Gastroesophageal sphincter (tissue), 4 donors: ENCODE data around the gene PLCB1. TPM values are rescaled to one million over a fixed set of nuclear protein-coding genes. Genes with fewer than 3 reads are reported as not detected.

ENCODE experiments used
- ATAC-seq: fragments of 150-250 bp; one replicate; pipeline ENCODE4 v1.9.1; 2016; ENCODE audit warnings: mild to moderate bottlenecking, moderate library complexity
- H3K27ac ChIP-seq, 4 donors: fragments of 200-600 bp; sonication (generic) in 3 of 4; 1 replicate in 3 of 4; 2 replicates in 1 of 4; pipeline ENCODE4 v1.5.1; 2016 to 2019
- H3K27me3 ChIP-seq: fragments of 200-600 bp; sonication (generic); one replicate; pipeline ENCODE4 v1.5.1; 2019
- H3K36me3 ChIP-seq, 2 donors: fragments of 200-600 bp; sonication (generic); one replicate each; pipeline ENCODE4 v1.5.1; 2019; ENCODE audit warnings: control low read depth in 1 of 2
- H3K4me1 ChIP-seq, 3 donors: fragments of 200-600 bp; sonication (generic); 1 replicate in 2 of 3; 2 replicates in 1 of 3; pipeline ENCODE4 v1.5.1; 2016 to 2019; ENCODE audit warnings: control low read depth in 2 of 3
- H3K4me3 ChIP-seq, 2 donors: fragments of 200-600 bp; sonication (generic); one replicate each; pipeline ENCODE4 v1.5.1; 2019; ENCODE audit warnings: mild to moderate bottlenecking in 1 of 2, moderate library complexity in 1 of 2
- H3K9me3 ChIP-seq, 3 donors: fragments of 200-600 bp; sonication (generic); one replicate each; pipeline ENCODE4 v1.5.1; 2017 to 2019; ENCODE audit warnings: control low read depth in 2 of 3
- EP300 ChIP-seq: sonication (generic); formaldehyde crosslinking; IDR thresholded peaks from one replicate; pipeline ENCODE4 v1.6.1; 2017; ENCODE audit warnings: antibody characterized with exemption, mild to moderate bottlenecking
- POLR2A ChIP-seq, 2 donors: fragments of 450-650 bp; IDR thresholded peaks; one replicate each; pipeline ENCODE4 v1.6.1; 2017; ENCODE audit warnings: antibody characterized with exemption in 2 of 2, mild to moderate bottlenecking in 2 of 2, moderate library complexity in 1 of 2
- POLR2AphosphoS5 ChIP-seq: sonication (generic); formaldehyde crosslinking; IDR thresholded peaks from one replicate; pipeline ENCODE4 v1.6.1; 2017; ENCODE audit warnings: antibody characterized with exemption
- WGBS, 2 donors: methylation state at CpG; one replicate each; pipeline ENCODE4 v1.1.5; 2018; ENCODE audit warnings: low coverage in 1 of 2; 5-methylcytosine and 5-hydroxymethylcytosine counted together
- total RNA-seq, 4 donors: library from RNA; depleted of rRNA; stranded (reverse); fragments of >200 nt; gene quantifications; one replicate each; pipeline ENCODE4 v1.1.0, GENCODE V29; 2016
- TF ChIP-seq, protein P1 (sequence below), 4 experiments: fragments of 200-600 bp in 2 of 4; fragments of 450-650 bp in 2 of 4; sonication (generic) in 1 of 4; IDR thresholded peaks; one replicate each; pipeline ENCODE4 v1.5.1; 2017 to 2019; ENCODE audit warnings: antibody characterized with exemption in 4 of 4, mild to moderate bottlenecking in 2 of 4, moderate library complexity in 2 of 4

PLCB1 gene
- total RNA-seq, 4 donors from 2014 or later, result 60.8 to 104 (median 69.0) TPM

DNA sequence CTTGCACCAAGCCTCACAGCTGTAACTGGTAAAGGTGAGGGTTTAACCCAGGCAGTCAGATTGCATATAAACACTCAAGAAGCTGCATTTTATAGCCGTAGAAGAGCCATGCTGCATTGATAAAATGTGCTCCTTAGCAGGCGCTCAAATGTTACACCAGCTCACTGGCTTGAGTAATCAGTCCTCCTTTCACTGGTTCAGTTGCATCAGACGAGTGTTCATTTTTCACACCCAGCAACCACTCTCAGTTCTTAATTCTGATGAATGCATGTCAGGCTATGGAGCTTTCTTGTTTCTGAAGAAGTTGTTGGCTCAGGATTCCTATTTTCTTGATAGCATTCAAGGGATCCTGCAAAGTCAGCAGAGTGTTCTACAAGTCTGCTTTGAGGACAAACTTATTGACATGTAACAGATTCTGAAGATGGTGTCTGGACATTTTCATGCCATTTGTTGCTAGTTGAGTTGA lies 198.3 kb downstream of the PLCB1 start:
- Histone ChIP-seq H3K36me3 (no peaks in the 10 kb centered on the region), H3K9me3 (no peaks in the 10 kb centered on the region), H3K4me3 (no peak overlapping the region), H3K27me3 (no peaks in the 10 kb centered on the region), H3K4me1 (peaks cover 4 to 49% (median 9%) of the 10 kb centered on the region in 3 donors), H3K27ac (no peak overlapping the region)
- TF ChIP-seq, protein P1, sequence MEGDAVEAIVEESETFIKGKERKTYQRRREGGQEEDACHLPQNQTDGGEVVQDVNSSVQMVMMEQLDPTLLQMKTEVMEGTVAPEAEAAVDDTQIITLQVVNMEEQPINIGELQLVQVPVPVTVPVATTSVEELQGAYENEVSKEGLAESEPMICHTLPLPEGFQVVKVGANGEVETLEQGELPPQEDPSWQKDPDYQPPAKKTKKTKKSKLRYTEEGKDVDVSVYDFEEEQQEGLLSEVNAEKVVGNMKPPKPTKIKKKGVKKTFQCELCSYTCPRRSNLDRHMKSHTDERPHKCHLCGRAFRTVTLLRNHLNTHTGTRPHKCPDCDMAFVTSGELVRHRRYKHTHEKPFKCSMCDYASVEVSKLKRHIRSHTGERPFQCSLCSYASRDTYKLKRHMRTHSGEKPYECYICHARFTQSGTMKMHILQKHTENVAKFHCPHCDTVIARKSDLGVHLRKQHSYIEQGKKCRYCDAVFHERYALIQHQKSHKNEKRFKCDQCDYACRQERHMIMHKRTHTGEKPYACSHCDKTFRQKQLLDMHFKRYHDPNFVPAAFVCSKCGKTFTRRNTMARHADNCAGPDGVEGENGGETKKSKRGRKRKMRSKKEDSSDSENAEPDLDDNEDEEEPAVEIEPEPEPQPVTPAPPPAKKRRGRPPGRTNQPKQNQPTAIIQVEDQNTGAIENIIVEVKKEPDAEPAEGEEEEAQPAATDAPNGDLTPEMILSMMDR (IDR thresholded peaks at IDR 0.05), result no peak
- no peak for TF ChIP-seq POLR2AphosphoS5
- TF ChIP-seq EP300, result no peak
- TF ChIP-seq POLR2A (IDR thresholded peaks at IDR 0.05), result no peak
- WGBS, 2 donors, result 75 to 83% methylated on average over 2 to 3 of the region's 3 CpGs
- no peak for ATAC-seq

DNA sequence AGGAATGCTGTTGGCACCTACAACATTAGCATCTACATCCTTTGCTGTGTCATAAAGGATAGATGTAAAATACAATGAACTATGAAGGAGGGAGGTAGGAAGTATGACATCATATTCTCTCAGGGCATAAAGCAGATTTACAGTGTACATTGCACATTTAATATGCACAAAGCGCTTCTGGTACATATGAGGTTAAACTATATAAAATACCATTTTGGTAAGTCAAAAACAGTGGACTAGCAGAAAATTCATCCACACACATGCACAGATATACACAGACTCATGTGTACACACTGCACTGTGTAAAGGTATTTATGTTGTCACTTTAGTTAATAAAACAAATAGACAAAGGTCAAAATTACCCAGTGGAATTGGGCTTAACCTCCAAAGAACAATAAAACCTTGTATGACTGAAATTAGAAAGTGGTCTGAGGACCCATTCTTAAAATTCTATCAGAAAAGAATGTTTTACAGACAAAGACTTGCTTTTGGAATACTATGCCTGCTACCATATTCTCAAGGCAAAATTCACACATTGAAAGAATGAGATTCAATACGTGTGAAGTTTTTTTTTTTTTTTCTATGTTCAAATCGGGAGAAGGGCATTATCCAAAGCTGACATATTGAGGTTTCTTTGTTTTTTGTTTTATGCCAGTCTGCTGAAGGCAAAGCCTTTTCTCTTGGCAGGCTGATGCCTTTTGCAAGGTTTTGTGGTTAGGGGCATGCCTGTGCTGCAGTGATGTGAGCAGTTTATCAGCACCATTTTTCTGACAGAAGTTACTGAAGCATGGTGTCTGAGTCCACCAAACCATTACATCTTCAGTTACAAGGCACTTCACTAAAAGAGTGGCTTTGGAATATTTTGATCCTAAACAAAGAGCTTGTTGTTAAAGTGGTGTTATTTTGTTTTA lies 199.0 kb downstream of the PLCB1 start:
- no peak for ATAC-seq
- H3K4me3 ChIP-seq, result no peak overlapping the region
- H3K4me1 ChIP-seq, result peaks cover 0 to 44% (median 9%) of the 10 kb centered on the region in 3 donors
- WGBS, 2 donors, result 63 to 86% methylated on average over 3 of the region's 3 CpGs
- TF ChIP-seq POLR2A (IDR thresholded peaks at IDR 0.05), result no peak
- TF ChIP-seq POLR2AphosphoS5, result no peak
- TF ChIP-seq, protein P1 (IDR thresholded peaks at IDR 0.05), result no peak
- no peak for TF ChIP-seq EP300
- H3K9me3 ChIP-seq, result no peaks in the 10 kb centered on the region
- no peaks in the 10 kb centered on the region for H3K36me3 ChIP-seq
- no peaks in the 10 kb centered on the region for H3K27me3 ChIP-seq
- no peak overlapping the region for H3K27ac ChIP-seq

DNA sequence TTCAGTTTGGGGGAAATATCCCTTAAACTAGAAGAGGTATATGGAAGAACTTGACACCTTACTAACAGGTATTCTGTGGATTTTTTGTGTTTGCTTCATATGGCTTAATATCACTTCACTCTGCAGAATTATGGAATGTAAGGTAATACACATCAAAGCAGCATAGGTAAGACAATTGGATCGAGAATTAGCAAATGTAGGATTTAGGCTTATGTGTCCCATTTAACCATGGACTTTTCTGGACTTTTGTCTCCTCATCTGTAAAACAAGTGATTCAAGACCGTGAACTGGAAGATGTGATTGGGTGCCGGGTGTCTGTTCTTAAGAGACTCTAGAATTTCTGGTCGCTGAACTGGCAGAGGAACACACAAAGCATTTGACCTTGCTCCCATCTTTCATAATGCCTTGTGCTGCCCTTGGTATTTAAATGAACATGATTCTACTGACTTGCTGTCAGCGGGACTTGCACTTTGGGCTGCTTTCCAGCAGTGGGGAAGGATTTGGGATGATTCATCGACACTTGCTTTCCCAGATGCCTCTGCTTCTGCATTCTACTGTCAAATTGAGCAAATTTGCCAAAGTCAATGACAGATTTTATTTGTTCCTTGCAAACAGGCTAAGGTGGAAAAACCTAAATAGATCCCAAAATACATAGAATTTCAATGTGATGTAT lies 199.8 kb downstream of the PLCB1 start:
- Histone ChIP-seq H3K27ac (no peak overlapping the region), H3K27me3 (no peaks in the 10 kb centered on the region), H3K4me3 (no peak overlapping the region), H3K9me3 (no peaks in the 10 kb centered on the region), H3K36me3 (no peaks in the 10 kb centered on the region), H3K4me1 (peaks cover 0 to 36% (median 9%) of the 10 kb centered on the region in 3 donors)
- TF ChIP-seq, protein P1 (IDR thresholded peaks at IDR 0.05), result no peak
- no peak for TF ChIP-seq POLR2A (IDR thresholded peaks at IDR 0.05)
- TF ChIP-seq POLR2AphosphoS5, result peak; percentile 47
- no peak for TF ChIP-seq EP300
- peak; percentile 46 for ATAC-seq
- WGBS, 2 donors, result 38 to 56% methylated on average over 4 to 6 of the region's 6 CpGs

DNA sequence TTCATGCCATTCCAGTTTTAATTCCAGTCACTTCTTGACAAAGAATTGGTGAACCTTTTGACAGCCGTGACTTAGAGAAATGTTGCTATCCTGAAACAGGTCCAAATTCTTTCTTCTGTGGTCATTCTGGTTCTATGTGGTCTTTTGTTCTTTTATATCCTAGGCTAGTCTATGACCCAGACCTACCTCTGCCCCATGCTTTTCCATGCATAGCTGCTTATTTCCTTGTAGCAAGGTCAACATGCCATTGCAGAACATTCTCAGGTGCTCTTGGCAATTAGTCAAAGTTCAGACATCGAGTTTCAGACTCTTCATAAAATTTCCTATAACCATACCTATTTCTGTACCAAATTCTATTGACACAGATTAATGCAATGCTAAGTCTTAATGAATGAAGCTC lies 202.6 kb downstream of the PLCB1 start:
- 69 to 82% methylated on average over 2 of the region's 2 CpGs for WGBS, 2 donors
- H3K27me3 ChIP-seq, result no peaks in the 10 kb centered on the region
- ATAC-seq, result no peak
- no peak overlapping the region for H3K27ac ChIP-seq
- H3K4me1 ChIP-seq, result peaks cover 0 to 36% (median 9%) of the 10 kb centered on the region in 3 donors
- no peak for TF ChIP-seq POLR2A (IDR thresholded peaks at IDR 0.05)
- TF ChIP-seq EP300, result no peak
- TF ChIP-seq, protein P1 (IDR thresholded peaks at IDR 0.05), result no peak
- TF ChIP-seq POLR2AphosphoS5, result no peak
- H3K4me3 ChIP-seq, result no peak overlapping the region
- no peaks in the 10 kb centered on the region for H3K9me3 ChIP-seq
- H3K36me3 ChIP-seq, result no peaks in the 10 kb centered on the region
